ENCODE measurements around the gene GPX5.
"Not testable (repeated sequence)": the region's sequence is repeated elsewhere in the genome, so short reads cannot be mapped to it uniquely, and the experiment has no call there.

GPX5 gene

GRCh38 chr6:28547003-28547402 is 21.3 kb downstream of the GPX5 start:
- intact Hi-C loops (cut with DNase I); DNase-seq: not testable (repeated sequence)

- DNase-seq: no peak
- intact Hi-C loops (cut with DNase I): no loop called here
Measured at GRCh38 chr6:28551891-28552666, 26.4 kb downstream of the GPX5 start.

- intact Hi-C loops (cut with DNase I): no loop called here
- no peak for DNase-seq
Measured at GRCh38 chr6:28553384-28553985, 27.8 kb downstream of the GPX5 start.

GRCh38 chr6:28553986-28554881 is 28.6 kb downstream of the GPX5 start:
- intact Hi-C loops (cut with DNase I): no loop called here
- peak in 8 of 42 donors; percentile 7 to 54 (median 18) for DNase-seq

- intact Hi-C loops (cut with DNase I): no loop called here
- DNase-seq: no peak
Measured at GRCh38 chr6:28555136-28555535, 29.5 kb downstream of the GPX5 start.

GRCh38 chr6:28558629-28559028 is 32.9 kb downstream of the GPX5 start:
- DNase-seq: no peak
- intact Hi-C loops (cut with DNase I): no loop called here

- no peak for DNase-seq
- intact Hi-C loops (cut with DNase I): no loop called here
Measured at GRCh38 chr6:28563430-28564095, 37.9 kb downstream of the GPX5 start.

- DNase-seq: no peak
- intact Hi-C loops (cut with DNase I): no loop called here
Measured at GRCh38 chr6:28565823-28566526, 40.3 kb downstream of the GPX5 start.

- intact Hi-C loops (cut with DNase I): no loop called here
Measured at GRCh38 chr6:28566527-28567252, 41.0 kb downstream of the GPX5 start.

GRCh38 chr6:28567506-28567905 is 41.8 kb downstream of the GPX5 start:
- DNase-seq: no peak
- intact Hi-C loops (cut with DNase I): no loop called here

More at GRCh38 chr6:28566527-28567252, 41.0 kb downstream of the GPX5 start:
- DNase-seq: no peak

- intact Hi-C loops (cut with DNase I): no loop called here
- DNase-seq: no peak
Measured at GRCh38 chr6:28568515-28569108, 42.9 kb downstream of the GPX5 start.

- no peak for DNase-seq
- intact Hi-C loops (cut with DNase I): no loop called here
Measured at GRCh38 chr6:28569748-28570147, 44.1 kb downstream of the GPX5 start.

GRCh38 chr6:28580475-28580874 is 54.8 kb downstream of the GPX5 start:
- no peak for DNase-seq
- intact Hi-C loops (cut with DNase I): no loop called here

- intact Hi-C loops (cut with DNase I): no loop called here
Measured at GRCh38 chr6:28583463-28583862, 57.8 kb downstream of the GPX5 start.

More at GRCh38 chr6:28583463-28583862, 57.8 kb downstream of the GPX5 start:
- no peak for DNase-seq
